Cortex of kidney (tissue), 1 donor: ENCODE data around the gene RGS7.
"Not testable (repeated sequence)": the region's sequence is repeated elsewhere in the genome, so short reads cannot be mapped to it uniquely, and the experiment has no call there.

ENCODE experiments used
- DNase-seq: peaks from one replicate; lab custom pipeline; 2025; lab: John Stamatoyannopoulos, UW

Gene RGS7

DNA sequence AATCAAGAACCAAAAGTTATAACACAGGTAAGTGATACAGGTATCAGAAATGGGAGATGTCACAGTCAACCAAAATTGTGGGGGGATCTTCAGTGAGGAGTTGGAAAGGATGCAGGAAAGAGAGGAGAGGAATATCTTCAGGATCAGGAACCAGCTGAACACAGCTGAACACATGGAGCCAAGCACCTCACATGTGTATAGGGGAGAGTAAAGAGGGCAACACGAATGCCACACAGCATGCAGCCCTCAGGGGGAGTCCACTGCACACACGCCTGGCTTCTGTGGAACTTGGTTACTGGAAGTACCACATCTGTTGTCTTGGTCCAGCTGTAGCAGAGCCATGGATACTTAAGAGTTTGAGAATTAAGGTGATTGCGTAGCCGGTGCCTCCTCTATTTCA is 218.8 kb downstream of the RGS7 start:
- no peak for DNase-seq

DNA sequence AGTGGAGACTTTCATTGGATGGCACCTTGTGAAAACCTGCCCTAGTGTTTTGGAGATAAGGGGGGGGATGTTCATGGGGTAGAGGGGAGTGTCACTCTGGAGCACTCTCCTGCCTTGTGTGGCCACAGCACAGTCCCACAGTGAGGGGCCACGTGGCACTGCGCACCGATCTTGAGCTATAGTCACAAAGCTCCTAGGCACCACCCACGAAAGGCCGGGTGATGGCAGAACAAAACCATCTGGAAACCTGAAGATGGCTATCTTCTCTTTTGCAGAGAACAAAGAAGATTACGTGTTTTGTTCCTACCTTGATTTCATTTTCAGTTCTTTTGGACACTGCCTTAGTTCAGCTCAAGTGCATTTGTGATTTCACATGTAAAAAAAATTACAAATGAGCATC is 220.6 kb downstream of the RGS7 start:
- no peak for DNase-seq

GRCh38 chr1:241131636-241132194 is 225.3 kb downstream of the RGS7 start:
- DNase-seq, result no peak

- DNase-seq, result no peak
These were observed 226.1 kb downstream of the RGS7 start for GRCh38 chr1:241130881-241131280.

GRCh38 chr1:241129207-241129960 is 227.6 kb downstream of the RGS7 start:
- DNase-seq, result no peak

GRCh38 chr1:241125286-241125685 is 231.7 kb downstream of the RGS7 start:
- DNase-seq, result no peak

- no peak for DNase-seq
These were observed 239.0 kb downstream of the RGS7 start for GRCh38 chr1:241118049-241118448.

DNA sequence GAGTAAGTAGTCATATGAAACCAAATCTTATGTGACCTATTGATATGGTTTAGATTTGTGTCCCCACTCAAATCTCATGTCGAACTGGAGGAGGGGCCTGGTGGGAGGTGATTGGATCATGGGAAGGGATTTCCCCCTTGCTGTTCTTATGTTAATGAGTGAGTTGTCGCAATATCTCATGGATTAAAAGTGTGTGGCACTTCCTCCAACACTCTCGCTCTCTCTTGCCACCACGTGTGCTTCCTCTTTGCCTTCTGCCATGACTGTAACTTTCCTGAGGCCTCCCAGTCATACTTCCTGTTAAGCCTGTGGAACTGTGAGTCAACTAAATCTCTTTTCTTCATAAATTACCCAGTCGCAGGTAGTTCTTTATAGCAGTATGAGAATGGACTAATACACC is 241.2 kb downstream of the RGS7 start:
- DNase-seq, result no peak

- no peak for DNase-seq
These were observed 242.2 kb downstream of the RGS7 start for GRCh38 chr1:241114699-241115233.

DNA sequence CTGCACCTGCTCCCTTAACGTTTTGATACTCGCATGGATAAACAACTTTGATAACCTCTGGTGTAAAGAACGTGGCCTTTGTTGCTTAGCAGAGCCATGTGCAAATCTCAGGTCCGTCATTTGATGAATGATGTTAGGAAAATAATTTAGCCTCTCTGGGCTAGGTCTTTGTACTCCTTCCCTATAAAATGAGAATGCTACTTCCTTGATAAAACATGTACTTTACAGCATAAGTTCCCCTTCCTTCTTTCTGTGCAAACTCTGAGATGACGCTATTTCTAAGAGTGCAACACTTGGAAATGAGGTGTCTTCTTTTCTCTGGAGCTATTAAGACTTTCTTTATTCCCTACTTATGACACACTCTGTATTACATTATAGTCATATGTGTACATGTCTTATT is 243.4 kb downstream of the RGS7 start:
- DNase-seq, result no peak

DNA sequence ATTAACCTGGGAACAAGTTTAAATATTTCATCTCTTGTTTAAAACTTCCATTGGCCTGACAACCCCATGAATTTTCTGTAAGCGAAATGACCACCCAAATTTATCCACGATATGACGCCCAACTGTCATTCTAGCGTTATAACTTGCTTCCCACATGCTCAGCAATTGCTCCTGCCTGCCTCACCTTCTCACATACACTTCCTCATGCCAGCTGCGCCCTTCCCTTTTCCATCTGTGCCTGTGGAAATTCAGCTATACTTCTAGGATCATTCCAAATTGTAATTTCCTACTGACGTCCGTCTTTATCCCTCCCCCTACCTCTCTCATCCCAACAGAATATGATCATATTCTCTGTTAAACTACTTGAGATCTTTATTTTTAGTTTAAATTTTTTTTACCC is 248.0 kb downstream of the RGS7 start:
- no peak for DNase-seq

DNA sequence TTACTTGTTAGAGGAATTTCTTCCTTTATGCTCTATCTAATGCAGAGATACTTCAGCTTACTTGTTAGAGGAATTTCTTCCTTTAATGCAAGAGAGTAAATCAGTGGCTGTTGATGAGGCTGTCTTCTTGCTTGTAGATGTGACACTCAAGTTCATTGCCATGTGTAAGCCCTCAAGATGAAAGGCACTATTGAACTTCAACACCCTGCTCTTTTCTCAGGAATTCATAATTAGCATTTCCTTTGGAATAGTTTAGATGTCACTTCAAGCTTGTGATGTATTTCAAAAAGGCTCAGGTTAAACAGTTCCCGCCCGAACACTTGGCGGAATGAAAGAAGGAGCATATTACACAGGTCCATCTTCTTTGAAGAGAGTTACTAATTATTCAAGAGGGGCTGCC is 251.9 kb downstream of the RGS7 start:
- DNase-seq, result no peak

DNA sequence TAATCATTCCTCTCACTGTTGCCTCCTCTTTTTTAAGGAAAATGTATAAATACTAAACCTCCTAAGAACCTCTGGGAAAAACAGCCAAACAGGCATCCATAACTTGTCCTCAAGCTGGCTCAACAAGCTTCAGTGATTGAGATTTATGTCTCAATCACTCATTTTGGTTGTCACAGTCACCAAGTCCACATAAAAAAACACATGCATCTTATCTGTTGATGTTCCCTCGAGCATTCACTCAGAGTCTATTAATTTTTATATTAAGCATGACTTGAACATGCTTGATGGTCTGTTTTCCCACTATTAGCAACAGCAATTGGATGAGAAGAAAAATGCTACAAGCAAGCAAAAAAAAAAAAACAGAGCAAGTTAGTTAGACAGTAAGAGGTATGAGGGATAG is 254.3 kb downstream of the RGS7 start:
- DNase-seq, result no peak

DNA sequence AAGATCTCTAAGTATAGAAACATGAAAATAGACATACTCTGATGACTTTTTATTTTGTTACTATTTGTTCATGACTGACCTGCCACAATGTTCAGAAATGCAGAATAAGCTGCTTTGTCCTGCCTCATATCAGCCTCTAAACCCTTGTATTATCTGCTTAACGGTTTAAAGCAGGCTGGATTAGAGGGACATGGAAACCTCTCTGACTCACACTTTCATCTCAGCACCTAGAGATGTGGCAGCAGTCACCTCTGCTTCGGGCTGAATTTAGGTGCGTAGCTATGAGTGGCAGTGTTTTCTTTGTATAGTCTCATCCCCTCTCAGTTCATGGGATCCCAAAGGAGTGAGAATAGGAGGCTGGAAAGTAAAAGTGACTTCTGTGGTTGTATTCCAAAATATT is 255.4 kb downstream of the RGS7 start:
- DNase-seq, result no peak

- DNase-seq, result no peak
These were observed 259.5 kb downstream of the RGS7 start for GRCh38 chr1:241097479-241097878.

DNA sequence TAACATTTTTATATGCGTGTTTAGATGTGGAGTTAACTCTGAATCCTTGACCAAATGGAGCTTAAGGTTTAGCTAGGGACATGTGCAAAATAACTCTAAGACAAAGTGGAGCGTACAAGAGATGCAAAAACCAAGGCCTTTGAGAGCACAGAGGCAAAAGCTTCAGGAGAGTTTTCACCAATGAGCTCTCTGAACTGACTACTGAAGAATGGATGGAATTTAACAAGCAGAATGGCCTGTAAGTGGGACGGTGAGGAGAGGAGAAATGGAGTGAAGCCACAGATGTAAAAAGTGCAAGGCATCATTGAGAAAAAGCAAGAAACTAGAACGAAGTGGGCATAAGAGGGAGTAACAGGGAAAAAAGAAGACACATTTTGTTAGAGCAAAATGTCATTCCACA is 260.0 kb downstream of the RGS7 start:
- no peak for DNase-seq

- DNase-seq, result no peak
These were observed 261.2 kb downstream of the RGS7 start for GRCh38 chr1:241095847-241096246.

DNA sequence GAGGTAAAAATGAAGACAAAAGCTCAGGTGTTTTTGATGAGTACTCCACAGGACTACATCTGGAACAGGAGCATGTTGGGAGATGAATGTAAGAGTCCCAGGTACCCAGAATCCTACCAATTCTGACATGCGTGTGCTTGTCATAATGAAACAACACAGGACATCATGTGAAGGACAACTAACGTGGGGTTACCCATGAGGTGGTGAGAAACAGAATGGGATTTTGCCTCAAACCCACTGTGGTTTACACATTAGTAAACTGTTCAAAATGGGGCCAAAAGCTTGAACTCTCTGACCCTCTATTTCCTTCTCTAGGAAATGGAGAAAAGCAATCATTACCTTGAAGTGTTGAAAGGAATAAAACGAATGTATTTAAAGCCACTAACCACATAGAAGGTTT is 266.2 kb downstream of the RGS7 start:
- DNase-seq, result no peak

DNA sequence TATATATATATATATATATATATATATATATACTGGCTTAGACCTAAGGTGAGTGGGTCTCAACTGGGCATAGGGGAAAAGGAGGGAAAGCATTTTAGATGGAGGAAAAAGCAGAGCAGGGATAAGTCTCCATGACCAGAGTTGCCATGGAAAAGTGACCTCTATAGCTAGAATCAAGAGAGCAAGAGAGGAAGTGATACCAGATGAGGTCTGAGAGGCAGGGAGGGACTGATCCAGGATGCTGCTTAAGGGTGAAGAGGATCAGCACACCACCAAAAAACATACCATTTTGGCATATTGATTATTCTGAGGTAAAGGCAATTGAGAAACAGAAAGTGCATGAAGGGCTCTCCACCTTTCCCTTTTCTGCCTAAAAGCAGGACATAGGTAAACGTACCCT is 267.9 kb downstream of the RGS7 start:
- DNase-seq, result not testable (repeated sequence)

GRCh38 chr1:241088075-241088474 is 268.9 kb downstream of the RGS7 start:
- DNase-seq, result not testable (repeated sequence)

- DNase-seq, result no peak
These were observed 270.3 kb downstream of the RGS7 start for GRCh38 chr1:241086686-241087085.

DNA sequence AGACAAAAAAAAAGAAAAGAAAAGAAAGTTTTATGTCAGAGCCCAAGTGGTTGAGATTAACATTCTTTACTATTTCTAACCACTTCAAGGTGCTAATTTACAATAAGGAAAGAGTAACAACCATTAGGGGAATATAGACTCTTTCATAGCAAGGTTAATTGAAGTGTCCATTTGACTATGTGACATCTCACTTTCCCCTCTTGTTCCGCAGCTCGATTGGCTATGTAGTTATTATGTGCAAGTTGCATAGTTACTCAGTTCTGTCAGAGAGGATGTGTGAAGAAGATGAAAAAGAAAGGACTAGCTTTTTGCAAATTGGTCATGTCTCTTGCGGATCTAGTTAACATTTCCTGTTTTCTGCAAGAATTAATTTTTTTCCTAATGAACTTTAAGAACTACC is 273.7 kb downstream of the RGS7 start:
- DNase-seq, result no peak

DNA sequence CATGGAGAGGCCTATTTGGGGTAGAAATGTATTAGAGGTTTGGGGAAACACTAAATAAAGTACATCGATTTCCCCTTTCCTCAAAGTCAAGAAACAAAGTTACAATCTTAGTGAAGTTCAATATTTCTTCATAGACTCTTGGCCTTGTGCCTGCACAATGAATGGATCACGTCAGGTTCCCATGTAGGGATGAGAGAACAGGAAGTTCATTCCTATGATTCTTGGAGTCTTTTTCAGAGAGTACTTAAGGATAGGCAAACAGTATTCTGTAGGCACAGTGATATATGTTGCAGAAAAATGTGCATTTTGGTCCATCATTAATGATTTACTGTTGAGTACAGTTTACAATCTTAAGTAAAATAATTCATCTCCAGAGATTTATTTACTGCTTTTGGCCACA is 275.5 kb downstream of the RGS7 start:
- no peak for DNase-seq

DNA sequence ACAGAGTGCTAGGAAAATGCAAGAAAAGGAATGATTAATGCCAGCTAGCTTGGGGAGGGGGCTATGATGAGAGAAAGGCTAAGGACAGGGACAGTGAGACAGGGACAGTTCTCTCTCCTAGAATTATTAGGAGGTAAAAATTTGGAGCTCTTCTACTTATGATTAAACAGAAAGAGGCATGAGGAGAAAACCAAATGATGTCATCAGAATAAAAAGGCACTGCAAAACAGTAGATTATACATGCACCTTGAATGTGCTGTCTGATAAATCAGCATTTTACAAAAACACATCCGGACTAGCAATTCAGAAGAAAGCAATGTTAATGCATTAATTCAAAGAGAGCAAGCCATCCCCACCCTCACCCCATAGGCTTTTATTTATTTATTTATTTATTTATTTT is 277.5 kb downstream of the RGS7 start:
- no peak for DNase-seq
